Fibroblast of lung (primary cell): ENCODE data around the gene KRTAP22-2. TPM values are rescaled to one million over a fixed set of nuclear protein-coding genes. Genes with fewer than 3 reads are reported as not detected.

Source experiments
- DNase-seq, 2 donors: peaks; one replicate each; pipeline versions ENCODE4 v3.0.0 to v3.0.0-alpha.2; 2010; ENCODE audit warnings: low read depth in 2 of 2
- H2AFZ ChIP-seq: 2 replicates; pipeline ENCODE4 v1.5.1; 2012; ENCODE audit warnings: low read length, control low read depth, inconsistent platforms
- H3K27ac ChIP-seq: 2 replicates; pipeline ENCODE4 v1.5.1; 2011; ENCODE audit warnings: low read length, control low read depth; ENCODE audit not compliant: insufficient read depth
- H3K27me3 ChIP-seq: 2 replicates; pipeline ENCODE4 v1.5.1; 2011; ENCODE audit warnings: mild to moderate bottlenecking, low read length; ENCODE audit not compliant: control insufficient read depth, insufficient read depth
- H3K36me3 ChIP-seq: 2 replicates; pipeline ENCODE4 v1.5.1; 2011; ENCODE audit warnings: low read length; ENCODE audit not compliant: control insufficient read depth, insufficient read depth
- H3K4me1 ChIP-seq: 2 replicates; pipeline ENCODE4 v1.5.1; 2011; ENCODE audit warnings: low read length; ENCODE audit not compliant: control insufficient read depth, insufficient read depth; ENCODE audit errors: extremely low read depth
- H3K4me2 ChIP-seq: 2 replicates; pipeline ENCODE4 v1.5.1; 2011; ENCODE audit warnings: low read length, control low read depth; ENCODE audit not compliant: insufficient read depth; ENCODE audit errors: extremely low read depth
- H3K4me3 ChIP-seq, 4 experiments: fragments of 200-600 bp in 1 of 4; sonication (generic) in 1 of 4; replicated peaks in 1 of 4; 2 replicates each; pipeline ENCODE4 v1.5.1; 2011 to 2016; ENCODE audit warnings: low read length in 4 of 4, low read depth in 3 of 4, mild to moderate bottlenecking in 3 of 4, control low read depth in 2 of 4, inconsistent platforms in 1 of 4, mixed read lengths in 1 of 4; ENCODE audit not compliant: insufficient read depth in 1 of 4; ENCODE audit errors: control extremely low read depth in 1 of 4
- H3K79me2 ChIP-seq: 2 replicates; pipeline ENCODE4 v1.5.1; 2012; ENCODE audit warnings: mild to moderate bottlenecking, low read length, inconsistent platforms; ENCODE audit not compliant: control insufficient read depth, insufficient read depth
- H3K9ac ChIP-seq: 2 replicates; pipeline ENCODE4 v1.5.1; 2011; ENCODE audit warnings: mild to moderate bottlenecking, low read length, control low read depth; ENCODE audit not compliant: insufficient read depth
- H3K9me3 ChIP-seq: 2 replicates; pipeline ENCODE4 v1.5.1; 2012; ENCODE audit warnings: low read depth, low read length; ENCODE audit not compliant: control insufficient read depth, insufficient read depth
- H4K20me1 ChIP-seq: 2 replicates; pipeline ENCODE4 v1.5.1; 2011; ENCODE audit warnings: low read length; ENCODE audit not compliant: control insufficient read depth, insufficient read depth; ENCODE audit errors: extremely low read depth
- CTCF ChIP-seq, 2 donors: IDR thresholded peaks in 1 of 2; conservative IDR thresholded peaks in 1 of 2; 1 replicate in 1 of 2; 2 replicates in 1 of 2; pipeline ENCODE4 v1.5.1; 2011 to 2012; ENCODE audit warnings: low read length in 2 of 2, control low read depth in 1 of 2, inconsistent platforms in 1 of 2, low read depth in 1 of 2, mild to moderate bottlenecking in 1 of 2
- EZH2 ChIP-seq: IDR thresholded peaks from 2 replicates; pipeline ENCODE4 v1.5.1; 2012; ENCODE audit warnings: low read length, control low read depth, mild to moderate bottlenecking; ENCODE audit errors: missing control alignments
- polyA minus RNA-seq: library from RNA; depleted of rRNA, polyadenylated mRNA; stranded (reverse); fragments of >200 nt; gene quantifications from 2 replicates; pipeline ENCODE4 v1.2.3, GENCODE V29; 2011; ENCODE audit warnings: low replicate concordance
- polyA plus RNA-seq, 2 donors: library from polyadenylated mRNA; depleted of rRNA in 1 of 2; stranded (reverse) in 1 of 2; unstranded in 1 of 2; fragments of >200 nt; gene quantifications; 2 replicates each; pipeline ENCODE4 v1.2.1, GENCODE V29; 2011 to 2012; ENCODE audit warnings: missing spikeins in 1 of 2
- total RNA-seq: library from RNA; depleted of rRNA; stranded (reverse); fragments of >200 nt; gene quantifications from 2 replicates; pipeline ENCODE4 v1.2.1, GENCODE V29; 2014

KRTAP22-2 gene
- not detected in 2 replicates for total RNA-seq
- polyA plus RNA-seq = not detected in 2 replicates
- not detected in 2 replicates for polyA plus RNA-seq (2012)
- not detected in 2 replicates for polyA minus RNA-seq

GRCh38 chr21:30590297-30590696, at the start of gene KRTAP22-2:
TSS of gene KRTAP22-2 (minus strand) at chr21:30590397.
- DNase-seq = no peak
- Histone ChIP-seq H3K27me3 (no peaks in the 10 kb centered on the region), H2AFZ (no peak within 1 kb of the TSS), H3K9ac (no peak within 1 kb of the TSS), H3K4me1 (no peaks in the 10 kb centered on the region), H4K20me1 (no peaks in the 10 kb centered on the region), H3K4me3 (no peak within 1 kb of the TSS), H3K9me3 (no peaks in the 10 kb centered on the region), H3K79me2 (no peaks in the 10 kb centered on the region), H3K27ac (no peak within 1 kb of the TSS), H3K4me2 (no peak within 1 kb of the TSS), H3K36me3 (no peaks in the 10 kb centered on the region)
- TF ChIP-seq EZH2 = no peak
- TF ChIP-seq CTCF (conservative IDR thresholded peaks at IDR 0.05 in 1 of 2, IDR thresholded peaks at IDR 0.05 in 1 of 2; ENCODE audit: low read depth in 1 of 2, low read length in 2 of 2) = no peak

GRCh38 chr21:30638686-30639085, 48.5 kb upstream of the KRTAP22-2 start:
- Histone ChIP-seq H4K20me1 (no peaks in the 10 kb centered on the region), H3K4me3 (no peak overlapping the region), H3K9ac (no peak overlapping the region), H3K36me3 (no peaks in the 10 kb centered on the region), H3K27me3 (no peaks in the 10 kb centered on the region), H3K79me2 (no peaks in the 10 kb centered on the region), H3K4me1 (no peaks in the 10 kb centered on the region), H3K9me3 (no peaks in the 10 kb centered on the region), H3K4me2 (no peak overlapping the region), H3K27ac (no peak overlapping the region), H2AFZ (no peak overlapping the region)
- TF ChIP-seq CTCF (conservative IDR thresholded peaks at IDR 0.05 in 1 of 2, IDR thresholded peaks at IDR 0.05 in 1 of 2; ENCODE audit: low read depth in 1 of 2, low read length in 2 of 2) (no peak), EZH2 (no peak)
- DNase-seq = no peak

GRCh38 chr21:30634906-30635305, 44.7 kb upstream of the KRTAP22-2 start, which contains the start of gene KRTAP20-2:
TSS of gene KRTAP20-2 (plus strand) at chr21:30635206. CDS start at chr21:30635264, 58 bp downstream.
- H3K4me1 ChIP-seq = no peaks in the 10 kb centered on the region
- TF ChIP-seq EZH2 (no peak), CTCF (conservative IDR thresholded peaks at IDR 0.05 in 1 of 2, IDR thresholded peaks at IDR 0.05 in 1 of 2; ENCODE audit: low read depth in 1 of 2, low read length in 2 of 2) (no peak)
- no peak within 1 kb of the TSS for H3K4me3 ChIP-seq
- no peaks in the 10 kb centered on the region for H4K20me1 ChIP-seq
- no peaks in the 10 kb centered on the region for H3K79me2 ChIP-seq
- H3K27me3 ChIP-seq = no peaks in the 10 kb centered on the region
- no peaks in the 10 kb centered on the region for H3K36me3 ChIP-seq
- no peak within 1 kb of the TSS for H3K9ac ChIP-seq
- DNase-seq = no peak
- no peak within 1 kb of the TSS for H2AFZ ChIP-seq
- H3K9me3 ChIP-seq = no peaks in the 10 kb centered on the region
- no peak within 1 kb of the TSS for H3K4me2 ChIP-seq
- no peak within 1 kb of the TSS for H3K27ac ChIP-seq
